GM23338 (cell line): ENCODE data around the gene UNC5A.

Source experiments
- CREB1 ChIP-seq: fragments of 250-450 bp; sonication (Bioruptor Pico); IDR thresholded peaks from 2 replicates; pipeline ENCODE4 v1.5.0; 2020; ENCODE audit warnings: low read depth, mild to moderate bottlenecking, moderate library complexity
- EZH2 ChIP-seq: fragments of 200-600 bp; sonication (generic); IDR thresholded peaks from one replicate; pipeline ENCODE4 v1.8.0; 2017; ENCODE audit warnings: antibody characterized with exemption, mild to moderate bottlenecking, low read depth; ENCODE audit not compliant: unreplicated experiment
- EZH2phosphoT487 ChIP-seq: fragments of 200-600 bp; sonication (generic); IDR thresholded peaks from one replicate; pipeline ENCODE4 v1.8.1; 2018; ENCODE audit warnings: antibody characterized with exemption; ENCODE audit not compliant: unreplicated experiment
- JUNB ChIP-seq: IDR thresholded peaks from one replicate; pipeline ENCODE4 v1.6.1; 2016; ENCODE audit warnings: antibody characterized with exemption; ENCODE audit not compliant: unreplicated experiment
- NANOG ChIP-seq: IDR thresholded peaks from 2 replicates; pipeline ENCODE4 v1.6.1; 2016; ENCODE audit warnings: antibody characterized with exemption, borderline replicate concordance
- POLR2AphosphoS5 ChIP-seq: IDR thresholded peaks from 2 replicates; pipeline ENCODE4 v1.6.1; 2016; ENCODE audit warnings: antibody characterized with exemption, low read depth
- STAT1 ChIP-seq: IDR thresholded peaks from one replicate; pipeline ENCODE4 v1.6.1; 2016; ENCODE audit warnings: antibody characterized with exemption; ENCODE audit not compliant: unreplicated experiment
- ZNF114 ChIP-seq: fragments of 250-450 bp; sonication (Bioruptor Pico); IDR thresholded peaks from 2 replicates; pipeline ENCODE4 v1.5.0; 2020; ENCODE audit warnings: mild to moderate bottlenecking, moderate library complexity
- ZNF331 ChIP-seq: fragments of 250-450 bp; sonication (Bioruptor Pico); IDR thresholded peaks from 2 replicates; pipeline ENCODE4 v1.5.0; 2020; ENCODE audit warnings: low read depth, mild to moderate bottlenecking, moderate library complexity
- TF ChIP-seq, protein P1 (sequence below), 2 experiments: fragments of 200-600 bp in 1 of 2; sonication (generic) in 1 of 2; conservative IDR thresholded peaks; 2 replicates each; pipeline versions ENCODE4 v1.5.1 to v1.6.1; 2016 to 2017; ENCODE audit warnings: antibody characterized with exemption in 2 of 2, low read depth in 2 of 2, mild to moderate bottlenecking in 2 of 2, moderate library complexity in 1 of 2
- TF ChIP-seq, protein P2 (sequence below): IDR thresholded peaks from one replicate; pipeline ENCODE4 v1.6.1; 2018; ENCODE audit warnings: antibody characterized with exemption; ENCODE audit not compliant: unreplicated experiment
- TF ChIP-seq, protein P3 (sequence below): IDR thresholded peaks from 2 replicates; pipeline ENCODE4 v1.6.1; 2016; ENCODE audit warnings: antibody characterized with exemption
- TF ChIP-seq, protein P4 (sequence below): fragments of 250-450 bp; sonication (Bioruptor Pico); IDR thresholded peaks from 2 replicates; pipeline ENCODE4 v1.5.0; 2020; ENCODE audit warnings: mild to moderate bottlenecking, moderate library complexity

DNA sequence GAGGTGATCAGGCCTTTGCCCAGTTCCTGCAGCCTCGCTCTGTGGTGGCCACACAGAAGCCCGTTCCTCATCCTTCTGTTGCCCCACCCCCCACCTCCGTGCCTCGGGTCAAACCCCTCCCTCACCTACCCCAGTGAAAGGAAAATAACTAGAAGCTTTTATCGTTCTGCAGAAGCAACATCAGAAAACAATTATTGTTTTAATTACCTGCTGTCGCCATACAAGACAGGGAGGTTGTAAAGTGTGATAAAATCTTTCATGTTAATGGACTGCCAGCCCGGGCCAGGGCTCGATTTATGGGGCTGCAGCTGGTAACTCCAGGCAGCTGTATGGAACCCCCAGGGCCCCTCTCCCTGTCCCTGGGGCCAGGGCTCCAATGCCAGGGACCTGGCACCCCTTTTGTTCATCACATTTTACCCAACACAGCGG is 20.6 kb downstream of the UNC5A start:
- no peak for TF ChIP-seq EZH2
- TF ChIP-seq, protein P1, sequence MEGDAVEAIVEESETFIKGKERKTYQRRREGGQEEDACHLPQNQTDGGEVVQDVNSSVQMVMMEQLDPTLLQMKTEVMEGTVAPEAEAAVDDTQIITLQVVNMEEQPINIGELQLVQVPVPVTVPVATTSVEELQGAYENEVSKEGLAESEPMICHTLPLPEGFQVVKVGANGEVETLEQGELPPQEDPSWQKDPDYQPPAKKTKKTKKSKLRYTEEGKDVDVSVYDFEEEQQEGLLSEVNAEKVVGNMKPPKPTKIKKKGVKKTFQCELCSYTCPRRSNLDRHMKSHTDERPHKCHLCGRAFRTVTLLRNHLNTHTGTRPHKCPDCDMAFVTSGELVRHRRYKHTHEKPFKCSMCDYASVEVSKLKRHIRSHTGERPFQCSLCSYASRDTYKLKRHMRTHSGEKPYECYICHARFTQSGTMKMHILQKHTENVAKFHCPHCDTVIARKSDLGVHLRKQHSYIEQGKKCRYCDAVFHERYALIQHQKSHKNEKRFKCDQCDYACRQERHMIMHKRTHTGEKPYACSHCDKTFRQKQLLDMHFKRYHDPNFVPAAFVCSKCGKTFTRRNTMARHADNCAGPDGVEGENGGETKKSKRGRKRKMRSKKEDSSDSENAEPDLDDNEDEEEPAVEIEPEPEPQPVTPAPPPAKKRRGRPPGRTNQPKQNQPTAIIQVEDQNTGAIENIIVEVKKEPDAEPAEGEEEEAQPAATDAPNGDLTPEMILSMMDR (conservative IDR thresholded peaks at IDR 0.05; ENCODE audit: low read depth in 2 of 2), result no peak
- TF ChIP-seq POLR2AphosphoS5, result no peak
- TF ChIP-seq STAT1, result no peak
- no peak for TF ChIP-seq EZH2phosphoT487
- no peak for TF ChIP-seq JUNB
- TF ChIP-seq, protein P2, sequence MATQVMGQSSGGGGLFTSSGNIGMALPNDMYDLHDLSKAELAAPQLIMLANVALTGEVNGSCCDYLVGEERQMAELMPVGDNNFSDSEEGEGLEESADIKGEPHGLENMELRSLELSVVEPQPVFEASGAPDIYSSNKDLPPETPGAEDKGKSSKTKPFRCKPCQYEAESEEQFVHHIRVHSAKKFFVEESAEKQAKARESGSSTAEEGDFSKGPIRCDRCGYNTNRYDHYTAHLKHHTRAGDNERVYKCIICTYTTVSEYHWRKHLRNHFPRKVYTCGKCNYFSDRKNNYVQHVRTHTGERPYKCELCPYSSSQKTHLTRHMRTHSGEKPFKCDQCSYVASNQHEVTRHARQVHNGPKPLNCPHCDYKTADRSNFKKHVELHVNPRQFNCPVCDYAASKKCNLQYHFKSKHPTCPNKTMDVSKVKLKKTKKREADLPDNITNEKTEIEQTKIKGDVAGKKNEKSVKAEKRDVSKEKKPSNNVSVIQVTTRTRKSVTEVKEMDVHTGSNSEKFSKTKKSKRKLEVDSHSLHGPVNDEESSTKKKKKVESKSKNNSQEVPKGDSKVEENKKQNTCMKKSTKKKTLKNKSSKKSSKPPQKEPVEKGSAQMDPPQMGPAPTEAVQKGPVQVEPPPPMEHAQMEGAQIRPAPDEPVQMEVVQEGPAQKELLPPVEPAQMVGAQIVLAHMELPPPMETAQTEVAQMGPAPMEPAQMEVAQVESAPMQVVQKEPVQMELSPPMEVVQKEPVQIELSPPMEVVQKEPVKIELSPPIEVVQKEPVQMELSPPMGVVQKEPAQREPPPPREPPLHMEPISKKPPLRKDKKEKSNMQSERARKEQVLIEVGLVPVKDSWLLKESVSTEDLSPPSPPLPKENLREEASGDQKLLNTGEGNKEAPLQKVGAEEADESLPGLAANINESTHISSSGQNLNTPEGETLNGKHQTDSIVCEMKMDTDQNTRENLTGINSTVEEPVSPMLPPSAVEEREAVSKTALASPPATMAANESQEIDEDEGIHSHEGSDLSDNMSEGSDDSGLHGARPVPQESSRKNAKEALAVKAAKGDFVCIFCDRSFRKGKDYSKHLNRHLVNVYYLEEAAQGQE, result no peak
- TF ChIP-seq, protein P3, sequence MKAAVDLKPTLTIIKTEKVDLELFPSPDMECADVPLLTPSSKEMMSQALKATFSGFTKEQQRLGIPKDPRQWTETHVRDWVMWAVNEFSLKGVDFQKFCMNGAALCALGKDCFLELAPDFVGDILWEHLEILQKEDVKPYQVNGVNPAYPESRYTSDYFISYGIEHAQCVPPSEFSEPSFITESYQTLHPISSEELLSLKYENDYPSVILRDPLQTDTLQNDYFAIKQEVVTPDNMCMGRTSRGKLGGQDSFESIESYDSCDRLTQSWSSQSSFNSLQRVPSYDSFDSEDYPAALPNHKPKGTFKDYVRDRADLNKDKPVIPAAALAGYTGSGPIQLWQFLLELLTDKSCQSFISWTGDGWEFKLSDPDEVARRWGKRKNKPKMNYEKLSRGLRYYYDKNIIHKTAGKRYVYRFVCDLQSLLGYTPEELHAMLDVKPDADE, result no peak
- TF ChIP-seq CREB1, result no peak
- TF ChIP-seq NANOG, result no peak
- no peak for TF ChIP-seq ZNF114 (CRISPR knock-in tag)
- TF ChIP-seq, protein P4, sequence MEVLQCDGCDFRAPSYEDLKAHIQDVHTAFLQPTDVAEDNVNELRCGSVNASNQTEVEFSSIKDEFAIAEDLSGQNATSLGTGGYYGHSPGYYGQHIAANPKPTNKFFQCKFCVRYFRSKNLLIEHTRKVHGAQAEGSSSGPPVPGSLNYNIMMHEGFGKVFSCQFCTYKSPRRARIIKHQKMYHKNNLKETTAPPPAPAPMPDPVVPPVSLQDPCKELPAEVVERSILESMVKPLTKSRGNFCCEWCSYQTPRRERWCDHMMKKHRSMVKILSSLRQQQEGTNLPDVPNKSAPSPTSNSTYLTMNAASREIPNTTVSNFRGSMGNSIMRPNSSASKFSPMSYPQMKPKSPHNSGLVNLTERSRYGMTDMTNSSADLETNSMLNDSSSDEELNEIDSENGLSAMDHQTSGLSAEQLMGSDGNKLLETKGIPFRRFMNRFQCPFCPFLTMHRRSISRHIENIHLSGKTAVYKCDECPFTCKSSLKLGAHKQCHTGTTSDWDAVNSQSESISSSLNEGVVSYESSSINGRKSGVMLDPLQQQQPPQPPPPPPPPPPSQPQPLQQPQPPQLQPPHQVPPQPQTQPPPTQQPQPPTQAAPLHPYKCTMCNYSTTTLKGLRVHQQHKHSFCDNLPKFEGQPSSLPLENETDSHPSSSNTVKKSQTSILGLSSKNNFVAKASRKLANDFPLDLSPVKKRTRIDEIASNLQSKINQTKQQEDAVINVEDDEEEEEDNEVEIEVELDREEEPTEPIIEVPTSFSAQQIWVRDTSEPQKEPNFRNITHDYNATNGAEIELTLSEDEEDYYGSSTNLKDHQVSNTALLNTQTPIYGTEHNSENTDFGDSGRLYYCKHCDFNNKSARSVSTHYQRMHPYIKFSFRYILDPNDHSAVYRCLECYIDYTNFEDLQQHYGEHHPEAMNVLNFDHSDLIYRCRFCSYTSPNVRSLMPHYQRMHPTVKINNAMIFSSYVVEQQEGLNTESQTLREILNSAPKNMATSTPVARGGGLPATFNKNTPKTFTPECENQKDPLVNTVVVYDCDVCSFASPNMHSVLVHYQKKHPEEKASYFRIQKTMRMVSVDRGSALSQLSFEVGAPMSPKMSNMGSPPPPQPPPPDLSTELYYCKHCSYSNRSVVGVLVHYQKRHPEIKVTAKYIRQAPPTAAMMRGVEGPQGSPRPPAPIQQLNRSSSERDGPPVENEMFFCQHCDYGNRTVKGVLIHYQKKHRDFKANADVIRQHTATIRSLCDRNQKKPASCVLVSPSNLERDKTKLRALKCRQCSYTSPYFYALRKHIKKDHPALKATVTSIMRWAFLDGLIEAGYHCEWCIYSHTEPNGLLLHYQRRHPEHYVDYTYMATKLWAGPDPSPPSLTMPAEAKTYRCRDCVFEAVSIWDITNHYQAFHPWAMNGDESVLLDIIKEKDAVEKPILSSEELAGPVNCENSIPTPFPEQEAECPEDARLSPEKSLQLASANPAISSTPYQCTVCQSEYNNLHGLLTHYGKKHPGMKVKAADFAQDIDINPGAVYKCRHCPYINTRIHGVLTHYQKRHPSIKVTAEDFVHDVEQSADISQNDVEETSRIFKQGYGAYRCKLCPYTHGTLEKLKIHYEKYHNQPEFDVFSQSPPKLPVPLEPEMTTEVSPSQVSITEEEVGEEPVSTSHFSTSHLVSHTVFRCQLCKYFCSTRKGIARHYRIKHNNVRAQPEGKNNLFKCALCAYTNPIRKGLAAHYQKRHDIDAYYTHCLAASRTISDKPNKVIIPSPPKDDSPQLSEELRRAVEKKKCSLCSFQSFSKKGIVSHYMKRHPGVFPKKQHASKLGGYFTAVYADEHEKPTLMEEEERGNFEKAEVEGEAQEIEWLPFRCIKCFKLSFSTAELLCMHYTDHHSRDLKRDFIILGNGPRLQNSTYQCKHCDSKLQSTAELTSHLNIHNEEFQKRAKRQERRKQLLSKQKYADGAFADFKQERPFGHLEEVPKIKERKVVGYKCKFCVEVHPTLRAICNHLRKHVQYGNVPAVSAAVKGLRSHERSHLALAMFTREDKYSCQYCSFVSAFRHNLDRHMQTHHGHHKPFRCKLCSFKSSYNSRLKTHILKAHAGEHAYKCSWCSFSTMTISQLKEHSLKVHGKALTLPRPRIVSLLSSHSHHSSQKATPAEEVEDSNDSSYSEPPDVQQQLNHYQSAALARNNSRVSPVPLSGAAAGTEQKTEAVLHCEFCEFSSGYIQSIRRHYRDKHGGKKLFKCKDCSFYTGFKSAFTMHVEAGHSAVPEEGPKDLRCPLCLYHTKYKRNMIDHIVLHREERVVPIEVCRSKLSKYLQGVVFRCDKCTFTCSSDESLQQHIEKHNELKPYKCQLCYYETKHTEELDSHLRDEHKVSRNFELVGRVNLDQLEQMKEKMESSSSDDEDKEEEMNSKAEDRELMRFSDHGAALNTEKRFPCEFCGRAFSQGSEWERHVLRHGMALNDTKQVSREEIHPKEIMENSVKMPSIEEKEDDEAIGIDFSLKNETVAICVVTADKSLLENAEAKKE (CRISPR knock-in tag), result no peak
- no peak for TF ChIP-seq ZNF331 (CRISPR knock-in tag)
